HCT116 (cell line): Measurements from ENCODE around the gene SPIN2A.
"Not testable (repeated sequence)": the region's sequence is repeated elsewhere in the genome, so short reads cannot be mapped to it uniquely, and the experiment has no call there.

Experiments
- POLR2AphosphoS5 ChIP-seq: IDR thresholded peaks from 2 replicates; pipeline ENCODE4 v1.6.1; 2011; ENCODE audit warnings: mild to moderate bottlenecking, low read depth, low read length, moderate library complexity
- RAD21 ChIP-seq: IDR thresholded peaks from 2 replicates; pipeline ENCODE4 v1.6.1; 2012; ENCODE audit warnings: low read depth, mild to moderate bottlenecking
- SRF ChIP-seq: IDR thresholded peaks from 2 replicates; pipeline ENCODE4 v1.6.1; 2012; ENCODE audit warnings: low read depth
- TF ChIP-seq, protein P1 (sequence below), 3 experiments: fragments of 200-600 bp in 1 of 3; sonication (generic) in 1 of 3; IDR thresholded peaks in 2 of 3; conservative IDR thresholded peaks in 1 of 3; 2 replicates each; pipeline ENCODE4 v1.5.1; 2012 to 2017; ENCODE audit warnings: low read depth in 2 of 3, low read length in 2 of 3, antibody characterized with exemption in 1 of 3, borderline replicate concordance in 1 of 3, control low read depth in 1 of 3, mild to moderate bottlenecking in 1 of 3, mixed read lengths in 1 of 3, mixed run types in 1 of 3, moderate library complexity in 1 of 3; ENCODE audit not compliant: insufficient read depth in 1 of 3

- TF ChIP-seq, protein P1, sequence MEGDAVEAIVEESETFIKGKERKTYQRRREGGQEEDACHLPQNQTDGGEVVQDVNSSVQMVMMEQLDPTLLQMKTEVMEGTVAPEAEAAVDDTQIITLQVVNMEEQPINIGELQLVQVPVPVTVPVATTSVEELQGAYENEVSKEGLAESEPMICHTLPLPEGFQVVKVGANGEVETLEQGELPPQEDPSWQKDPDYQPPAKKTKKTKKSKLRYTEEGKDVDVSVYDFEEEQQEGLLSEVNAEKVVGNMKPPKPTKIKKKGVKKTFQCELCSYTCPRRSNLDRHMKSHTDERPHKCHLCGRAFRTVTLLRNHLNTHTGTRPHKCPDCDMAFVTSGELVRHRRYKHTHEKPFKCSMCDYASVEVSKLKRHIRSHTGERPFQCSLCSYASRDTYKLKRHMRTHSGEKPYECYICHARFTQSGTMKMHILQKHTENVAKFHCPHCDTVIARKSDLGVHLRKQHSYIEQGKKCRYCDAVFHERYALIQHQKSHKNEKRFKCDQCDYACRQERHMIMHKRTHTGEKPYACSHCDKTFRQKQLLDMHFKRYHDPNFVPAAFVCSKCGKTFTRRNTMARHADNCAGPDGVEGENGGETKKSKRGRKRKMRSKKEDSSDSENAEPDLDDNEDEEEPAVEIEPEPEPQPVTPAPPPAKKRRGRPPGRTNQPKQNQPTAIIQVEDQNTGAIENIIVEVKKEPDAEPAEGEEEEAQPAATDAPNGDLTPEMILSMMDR (IDR thresholded peaks at IDR 0.05 in 2 of 3, conservative IDR thresholded peaks at IDR 0.05 in 1 of 3; ENCODE audit: borderline replicate concordance in 1 of 3, insufficient read depth in 1 of 3, low read depth in 2 of 3, low read length in 2 of 3): not testable (repeated sequence)
- TF ChIP-seq POLR2AphosphoS5, SRF, RAD21: not testable (repeated sequence)
Observed at GRCh38 chrX:57133284-57133683, 3.9 kb downstream of the SPIN2A start.
